ENCODE data around the gene PRPF39. TPM values are rescaled to one million over a fixed set of nuclear protein-coding genes. Genes with fewer than 3 reads are reported as not detected.

PRPF39 gene
- polyA plus RNA-seq, 3 donors, result 3.3 to 26.1 (median 5.4) TPM

- H3K36me3 ChIP-seq (replicated peaks in 1 of 2; ENCODE audit: control insufficient read depth in 1 of 2, insufficient read depth in 2 of 2, low read length in 2 of 2), result peaks cover 52 to 85% of the 10 kb centered on the region in 2 donors
- Mint-ChIP-seq H3K36me3 (peaks cover 44 to 77% of the 10 kb centered on the region in 2 donors), H3K9me3 (peaks cover 0 to 2% (median 0%) of the 10 kb centered on the region in 7 donors), H3K4me3 (no peak overlapping the region), H3K27ac (no peak overlapping the region), H3K4me1 (no peaks in the 10 kb centered on the region), H3K27me3 (ENCODE audit: low read depth in 3 of 3) (no peaks in the 10 kb centered on the region)
- no peak overlapping the region for H3K4me2 ChIP-seq (replicated peaks; ENCODE audit: extremely low read depth, low read length, poor library complexity, severe bottlenecking)
- no peaks in the 10 kb centered on the region for H3K9me3 ChIP-seq (replicated peaks in 1 of 2; ENCODE audit: control insufficient read depth in 1 of 2, insufficient read depth in 1 of 2, low read length in 2 of 2)
- no peaks in the 10 kb centered on the region for H3K4me1 ChIP-seq (ENCODE audit: control insufficient read depth in 1 of 2, insufficient read depth in 2 of 2, low read length in 2 of 2)
- WGBS (ENCODE audit: insufficient coverage), result 100% methylated on average over 2 of the region's 3 CpGs
- H3K79me2 ChIP-seq (ENCODE audit: insufficient read depth, low read length), result peaks cover 4% of the 10 kb centered on the region
- no peak overlapping the region for H3K9ac ChIP-seq (ENCODE audit: insufficient read depth, low read length, poor library complexity, severe bottlenecking)
- no peak overlapping the region for H3K4me3 ChIP-seq (replicated peaks in 1 of 3; ENCODE audit: low read depth in 2 of 3, low read length in 3 of 3)
- TF ChIP-seq CTCF (IDR thresholded peaks at IDR 0.05), result no peak
- no peak overlapping the region for H3K27ac ChIP-seq (ENCODE audit: low read depth in 1 of 2, low read length in 2 of 2)
- H2AFZ ChIP-seq (ENCODE audit: insufficient read depth, low read depth, low read length, poor library complexity, severe bottlenecking), result no peak overlapping the region
- no peaks in the 10 kb centered on the region for H4K20me1 ChIP-seq (ENCODE audit: insufficient read depth, low read length)
- no peak for DNase-seq
- H3K27me3 ChIP-seq (ENCODE audit: control insufficient read depth in 2 of 2, insufficient read depth in 2 of 2, low read length in 2 of 2), result no peaks in the 10 kb centered on the region
- intact Hi-C loops (cut with micrococcal nuclease), result no loop called here
These were observed 39.4 kb downstream of the PRPF39 start for GRCh38 chr14:45123271-45123670.

DNA sequence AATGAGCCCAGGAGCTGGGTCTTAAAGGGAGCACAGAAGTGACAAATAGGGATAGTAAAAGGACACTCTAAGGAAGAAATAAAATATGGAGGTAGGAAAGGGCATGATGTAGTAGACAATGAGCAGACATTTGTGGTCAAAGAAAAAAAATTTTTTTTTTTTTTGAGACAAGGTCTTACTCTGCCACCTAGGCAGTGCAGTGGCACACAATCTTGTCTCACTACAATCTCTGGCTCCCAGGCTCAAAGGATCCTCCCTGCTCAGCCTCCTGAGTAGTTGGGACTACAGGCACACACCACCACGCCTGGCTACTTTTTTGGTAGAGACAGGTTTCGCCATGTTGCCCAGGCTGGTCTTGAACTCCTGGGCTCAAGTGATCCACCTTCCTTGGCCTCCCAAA is 41.8 kb downstream of the PRPF39 start:
- intact Hi-C loops (cut with micrococcal nuclease), result no loop called here
- H3K4me3 Mint-ChIP-seq, result no peak overlapping the region

More for the DNA sequence above, 41.8 kb downstream of the PRPF39 start:
- H4K20me1 ChIP-seq (ENCODE audit: insufficient read depth, low read length), result no peaks in the 10 kb centered on the region
- H3K79me2 ChIP-seq (ENCODE audit: insufficient read depth, low read length), result peaks cover 10% of the 10 kb centered on the region
- no peaks in the 10 kb centered on the region for H3K9me3 ChIP-seq (replicated peaks in 1 of 2; ENCODE audit: control insufficient read depth in 1 of 2, insufficient read depth in 1 of 2, low read length in 2 of 2)
- H3K9ac ChIP-seq (ENCODE audit: insufficient read depth, low read length, poor library complexity, severe bottlenecking), result no peak overlapping the region
- no peaks in the 10 kb centered on the region for H3K27me3 ChIP-seq (ENCODE audit: control insufficient read depth in 2 of 2, insufficient read depth in 2 of 2, low read length in 2 of 2)
- H3K27me3 Mint-ChIP-seq (ENCODE audit: low read depth in 3 of 3), result peaks cover 0 to 1% (median 0%) of the 10 kb centered on the region in 3 donors
- H3K27ac ChIP-seq (ENCODE audit: low read depth in 1 of 2, low read length in 2 of 2), result no peak overlapping the region
- peaks cover 32 to 62% of the 10 kb centered on the region in 2 donors for H3K36me3 Mint-ChIP-seq
- H3K4me1 ChIP-seq (ENCODE audit: control insufficient read depth in 1 of 2, insufficient read depth in 2 of 2, low read length in 2 of 2), result no peaks in the 10 kb centered on the region
- WGBS (ENCODE audit: insufficient coverage), result 100% methylated on average over 1 of the region's 2 CpGs
- H3K4me2 ChIP-seq (replicated peaks; ENCODE audit: extremely low read depth, low read length, poor library complexity, severe bottlenecking), result no peak overlapping the region
- H3K4me3 ChIP-seq (replicated peaks in 1 of 3; ENCODE audit: low read depth in 2 of 3, low read length in 3 of 3), result no peak overlapping the region
- no peak overlapping the region for H2AFZ ChIP-seq (ENCODE audit: insufficient read depth, low read depth, low read length, poor library complexity, severe bottlenecking)
- peaks cover 45 to 76% of the 10 kb centered on the region in 2 donors for H3K36me3 ChIP-seq (replicated peaks in 1 of 2; ENCODE audit: control insufficient read depth in 1 of 2, insufficient read depth in 2 of 2, low read length in 2 of 2)
- H3K27ac Mint-ChIP-seq, result peak overlapping the region in 1 of 7 donors; percentile 41
- no peak for TF ChIP-seq CTCF (IDR thresholded peaks at IDR 0.05)
- DNase-seq, result no peak
- peaks cover 0 to 2% (median 0%) of the 10 kb centered on the region in 7 donors for H3K9me3 Mint-ChIP-seq
- no peaks in the 10 kb centered on the region for H3K4me1 Mint-ChIP-seq

Measured in CD14-positive monocyte (primary cell).